Neural progenitor cell (in vitro differentiated cells): ENCODE data around the gene ADCY3.
"Not testable (repeated sequence)": the region's sequence is repeated elsewhere in the genome, so short reads cannot be mapped to it uniquely, and the experiment has no call there.

Source experiments
- CTCF ChIP-seq: fragments of 200-600 bp; sonication (generic); IDR thresholded peaks from 2 replicates; pipeline ENCODE4 v1.5.1; 2017; ENCODE audit warnings: antibody characterized with exemption, mild to moderate bottlenecking
- EZH2 ChIP-seq: fragments of 200-600 bp; sonication (generic); IDR thresholded peaks from 2 replicates; pipeline ENCODE4 v1.6.1; 2017; ENCODE audit warnings: antibody characterized with exemption, mild to moderate bottlenecking, moderate library complexity
- EZH2phosphoT487 ChIP-seq: fragments of 200-600 bp; sonication (generic); IDR thresholded peaks from 2 replicates; pipeline ENCODE4 v1.6.1; 2017; ENCODE audit warnings: antibody characterized with exemption

GRCh38 chr2:24805811-24806660, 114.0 kb downstream of the ADCY3 start:
- not testable (repeated sequence) for TF ChIP-seq CTCF, EZH2, EZH2phosphoT487
